HEK293 (cell line): Measurements from ENCODE around the gene DLX4.

Experiments
- ZNF707 ChIP-seq: fragments of 450-650 bp; formaldehyde crosslinking; IDR thresholded peaks from 2 replicates; pipeline ENCODE4 v1.5.1; 2016; ENCODE audit warnings: missing biosample characterization, missing genetic modification characterization
- TF ChIP-seq, protein P1 (sequence below): fragments of 450-650 bp; formaldehyde crosslinking; IDR thresholded peaks from 2 replicates; pipeline ENCODE4 v1.5.1; 2016; ENCODE audit warnings: missing biosample characterization, missing genetic modification characterization

DNA sequence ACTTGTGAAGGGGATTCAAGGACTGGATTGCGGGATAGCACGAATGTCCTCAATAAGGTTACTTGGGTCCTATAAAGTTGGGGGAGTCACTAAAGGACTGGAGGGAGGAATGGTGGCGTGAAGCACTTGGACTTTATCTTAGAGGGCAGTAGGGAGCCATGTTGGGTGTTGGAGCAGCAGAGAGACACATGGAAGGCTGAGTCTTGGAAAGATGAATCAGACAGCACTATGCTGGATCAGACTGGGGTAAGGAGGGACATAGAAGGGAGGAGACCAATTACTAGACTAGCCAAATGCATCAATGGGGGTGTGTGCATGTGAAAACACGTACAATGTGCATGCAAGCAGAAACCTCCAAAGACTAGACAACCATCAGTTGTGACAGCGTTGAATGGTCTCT lies 26.0 kb upstream of the DLX4 start:
- TF ChIP-seq, protein P1, sequence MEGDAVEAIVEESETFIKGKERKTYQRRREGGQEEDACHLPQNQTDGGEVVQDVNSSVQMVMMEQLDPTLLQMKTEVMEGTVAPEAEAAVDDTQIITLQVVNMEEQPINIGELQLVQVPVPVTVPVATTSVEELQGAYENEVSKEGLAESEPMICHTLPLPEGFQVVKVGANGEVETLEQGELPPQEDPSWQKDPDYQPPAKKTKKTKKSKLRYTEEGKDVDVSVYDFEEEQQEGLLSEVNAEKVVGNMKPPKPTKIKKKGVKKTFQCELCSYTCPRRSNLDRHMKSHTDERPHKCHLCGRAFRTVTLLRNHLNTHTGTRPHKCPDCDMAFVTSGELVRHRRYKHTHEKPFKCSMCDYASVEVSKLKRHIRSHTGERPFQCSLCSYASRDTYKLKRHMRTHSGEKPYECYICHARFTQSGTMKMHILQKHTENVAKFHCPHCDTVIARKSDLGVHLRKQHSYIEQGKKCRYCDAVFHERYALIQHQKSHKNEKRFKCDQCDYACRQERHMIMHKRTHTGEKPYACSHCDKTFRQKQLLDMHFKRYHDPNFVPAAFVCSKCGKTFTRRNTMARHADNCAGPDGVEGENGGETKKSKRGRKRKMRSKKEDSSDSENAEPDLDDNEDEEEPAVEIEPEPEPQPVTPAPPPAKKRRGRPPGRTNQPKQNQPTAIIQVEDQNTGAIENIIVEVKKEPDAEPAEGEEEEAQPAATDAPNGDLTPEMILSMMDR (tag by site-specific recombination), result no peak
- no peak for TF ChIP-seq ZNF707 (tag by site-specific recombination)
